GM12875 (cell line): Measurements from ENCODE around the gene MISP.

ENCODE experiments used
- H3K4me3 ChIP-seq: one replicate; pipeline ENCODE4 v1.5.1; 2011; ENCODE audit warnings: low read depth, low read length, control low read depth
- CTCF ChIP-seq: IDR thresholded peaks from 2 replicates; pipeline ENCODE4 v1.5.1; 2011; ENCODE audit warnings: low read depth, mild to moderate bottlenecking, control low read depth, inconsistent platforms, low read length, moderate library complexity, borderline replicate concordance; ENCODE audit not compliant: insufficient read depth

Gene MISP

DNA sequence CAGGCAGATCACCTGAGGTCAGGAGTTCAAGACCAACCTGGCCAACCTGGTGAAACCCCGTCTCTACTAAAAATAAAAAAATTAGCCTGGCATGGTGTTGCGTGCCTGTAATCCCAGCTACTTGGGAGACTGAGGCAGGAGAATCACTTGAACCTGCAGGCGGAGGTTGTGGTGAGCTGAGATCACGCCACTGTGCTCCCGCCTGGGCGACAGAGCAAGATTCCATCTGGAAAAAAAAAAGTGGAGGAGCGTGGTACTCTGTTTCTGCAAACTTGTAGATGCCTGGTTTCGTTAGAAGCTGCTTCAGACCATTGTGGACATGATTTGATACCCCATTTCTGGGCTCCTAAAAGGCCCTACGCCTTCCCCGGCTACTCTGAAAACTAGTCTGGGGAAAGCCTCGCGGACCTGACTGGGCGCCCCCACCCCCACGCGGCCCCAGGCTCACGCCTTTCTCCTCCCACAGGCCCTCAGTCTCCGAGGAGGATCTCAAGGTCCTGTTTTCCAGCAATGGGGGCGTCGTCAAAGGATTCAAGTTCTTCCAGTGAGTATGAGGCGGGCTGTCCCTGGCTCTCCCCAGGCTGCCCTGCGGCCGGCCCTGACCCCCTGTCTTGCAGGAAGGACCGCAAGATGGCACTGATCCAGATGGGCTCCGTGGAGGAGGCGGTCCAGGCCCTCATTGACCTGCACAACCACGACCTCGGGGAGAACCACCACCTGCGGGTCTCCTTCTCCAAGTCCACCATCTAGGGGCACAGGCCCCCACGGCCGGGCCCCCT, 59.4 kb downstream of the MISP start:
- H3K4me3 ChIP-seq, result no peak overlapping the region
- TF ChIP-seq CTCF, result no peak

- H3K4me3 ChIP-seq, result no peak overlapping the region
- TF ChIP-seq CTCF, result no peak
Observed at GRCh38 chr19:810883-811489, 60.1 kb downstream of the MISP start.

DNA sequence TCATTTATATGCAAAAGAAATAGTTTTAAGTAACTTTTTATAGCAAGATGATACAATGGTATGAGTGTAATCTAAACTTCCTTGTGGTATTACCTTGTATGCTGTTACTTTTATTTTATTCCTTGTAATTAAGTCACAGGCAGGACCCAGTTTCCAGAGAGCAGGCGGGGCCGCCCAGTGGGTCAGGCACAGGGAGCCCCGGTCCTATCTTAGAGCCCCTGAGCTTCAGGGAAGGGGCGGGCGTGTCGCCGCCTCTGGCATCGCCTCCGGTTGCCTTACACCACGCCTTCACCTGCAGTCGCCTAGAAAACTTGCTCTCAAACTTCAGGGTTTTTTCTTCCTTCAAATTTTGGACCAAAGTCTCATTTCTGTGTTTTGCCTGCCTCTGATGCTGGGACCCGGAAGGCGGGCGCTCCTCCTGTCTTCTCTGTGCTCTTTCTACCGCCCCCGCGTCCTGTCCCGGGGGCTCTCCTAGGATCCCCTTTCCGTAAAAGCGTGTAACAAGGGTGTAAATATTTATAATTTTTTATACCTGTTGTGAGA, 60.7 kb downstream of the MISP start:
- no peak overlapping the region for H3K4me3 ChIP-seq
- TF ChIP-seq CTCF, result no peak

GRCh38 chr19:812049-812746, 61.3 kb downstream of the MISP start:
- H3K4me3 ChIP-seq, result no peak overlapping the region
- no peak for TF ChIP-seq CTCF

GRCh38 chr19:812747-813218, 61.9 kb downstream of the MISP start:
- no peak overlapping the region for H3K4me3 ChIP-seq
- no peak for TF ChIP-seq CTCF

- no peak for TF ChIP-seq CTCF
- H3K4me3 ChIP-seq, result no peak overlapping the region
Observed at GRCh38 chr19:813219-814151, 62.6 kb downstream of the MISP start.
